Stimulated activated naive CD8-positive, alpha-beta T cell treated with anti-CD3 and anti-CD28 coated beads, Interleukin-15, Interleukin-2, amounts not matched to agents 100 U/mL and 50 U/mL, for 24 hours (primary cell): ENCODE measurements around the gene SDHB.
A peak's percentile ranks its signal among the peaks of the same experiment; 100 is the strongest.

Experiments used
- ATAC-seq: fragments of 150-1000 bp; cut with Tn5 transposase; one replicate; pipeline ENCODE4 v1.10.0; 2021
- DNase-seq: peaks from one replicate; pipeline ENCODE4 v3.0.0; 2021

SDHB gene

GRCh38 chr1:17012775-17013490, 40.9 kb downstream of the SDHB start:
- ATAC-seq (no peak), DNase-seq (no peak)

GRCh38 chr1:17011439-17012307, 42.2 kb downstream of the SDHB start, which contains the start of gene ATP13A2:
ATP13A2 (minus strand) TSS chr1:17011928; CDS start chr1:17011738, 190 bp downstream.
- DNase-seq, result peak; percentile 87
- ATAC-seq, result peak; percentile 97

GRCh38 chr1:17011092-17011438, 42.8 kb downstream of the SDHB start:
- ATAC-seq (no peak), DNase-seq (no peak)

GRCh38 chr1:17009706-17010105, 44.1 kb downstream of the SDHB start:
- ATAC-seq (no peak), DNase-seq (no peak)

- DNase-seq (no peak), ATAC-seq (no peak)
Observed at GRCh38 chr1:17008208-17008855, 45.5 kb downstream of the SDHB start.

GRCh38 chr1:17007121-17007520, 46.7 kb downstream of the SDHB start:
- no peak for ATAC-seq

GRCh38 chr1:17005365-17005740, 48.5 kb downstream of the SDHB start:
- DNase-seq, result no peak

More at GRCh38 chr1:17007121-17007520, 46.7 kb downstream of the SDHB start:
- no peak for DNase-seq

GRCh38 chr1:17004466-17005364, 49.1 kb downstream of the SDHB start:
- no peak for DNase-seq
- ATAC-seq, result no peak

More at GRCh38 chr1:17005365-17005740, 48.5 kb downstream of the SDHB start:
- ATAC-seq, result no peak

GRCh38 chr1:17002524-17002902, 51.3 kb downstream of the SDHB start:
- ATAC-seq (no peak), DNase-seq (no peak)

- DNase-seq (no peak), ATAC-seq (peak; percentile 33)
Observed at GRCh38 chr1:17001760-17002523, 51.9 kb downstream of the SDHB start.

GRCh38 chr1:16999863-17000262, 54.0 kb downstream of the SDHB start:
- DNase-seq (no peak), ATAC-seq (no peak)

GRCh38 chr1:16998589-16998988, 55.2 kb downstream of the SDHB start:
- no peak for ATAC-seq
- DNase-seq, result no peak

- ATAC-seq, result no peak
- no peak for DNase-seq
Observed at GRCh38 chr1:16996845-16997244, 57.0 kb downstream of the SDHB start.

GRCh38 chr1:16993521-16994038, 60.3 kb downstream of the SDHB start:
- no peak for ATAC-seq
- no peak for DNase-seq

GRCh38 chr1:16992675-16993074, 61.2 kb downstream of the SDHB start:
- DNase-seq, result no peak

GRCh38 chr1:16992102-16992501, 61.7 kb downstream of the SDHB start:
- DNase-seq (no peak), ATAC-seq (no peak)

More at GRCh38 chr1:16992675-16993074, 61.2 kb downstream of the SDHB start:
- no peak for ATAC-seq

GRCh38 chr1:16991571-16991970, 62.3 kb downstream of the SDHB start:
- ATAC-seq (no peak), DNase-seq (no peak)

- DNase-seq, result no peak
- no peak for ATAC-seq
Observed at GRCh38 chr1:16989676-16990391, 64.0 kb downstream of the SDHB start.

- no peak for ATAC-seq
Observed at GRCh38 chr1:16988210-16988609, 65.6 kb downstream of the SDHB start.

GRCh38 chr1:16986962-16987361, 66.9 kb downstream of the SDHB start:
- ATAC-seq, result no peak
- DNase-seq, result no peak

More at GRCh38 chr1:16988210-16988609, 65.6 kb downstream of the SDHB start:
- no peak for DNase-seq
